HepG2 (cell line): ENCODE results near the gene DTD2. TPM values are rescaled to one million over a fixed set of nuclear protein-coding genes. Genes with fewer than 3 reads are reported as not detected.

Experiments
- BHLHE40 ChIP-seq: IDR thresholded peaks from 2 replicates; pipeline ENCODE4 v1.6.1; 2011; ENCODE audit warnings: low read length, improper control_type of control experiment
- EED ChIP-seq: sonication (generic); formaldehyde crosslinking; IDR thresholded peaks from 2 replicates; pipeline ENCODE4 v1.5.0; 2020; ENCODE audit warnings: mild to moderate bottlenecking, missing genetic modification reagents
- ESRRA ChIP-seq: sonication (generic); formaldehyde crosslinking; IDR thresholded peaks from 2 replicates; pipeline ENCODE4 v1.5.1; 2020; ENCODE audit warnings: mild to moderate bottlenecking, low read depth, missing genetic modification reagents
- FOXO4 ChIP-seq: sonication (generic); formaldehyde crosslinking; conservative IDR thresholded peaks from 2 replicates; pipeline ENCODE4 v1.8.1; 2023; ENCODE audit warnings: missing genetic modification reagents
- KLF11 ChIP-seq: IDR thresholded peaks from 2 replicates; pipeline ENCODE4 v1.6.1; 2016; ENCODE audit warnings: missing compliant biosample characterization
- NFATC3 ChIP-seq: sonication (generic); formaldehyde crosslinking; IDR thresholded peaks from 2 replicates; pipeline ENCODE4 v1.5.1; 2020; ENCODE audit warnings: mild to moderate bottlenecking, missing genetic modification reagents
- PRPF4 ChIP-seq: fragments of 200-400 bp; formaldehyde crosslinking; IDR thresholded peaks from 2 replicates; pipeline ENCODE4 v1.6.1; 2016; ENCODE audit warnings: low read length, low read depth; ENCODE audit not compliant: poor library complexity, severe bottlenecking
- SALL1 ChIP-seq: sonication (generic); formaldehyde crosslinking; IDR thresholded peaks from 2 replicates; pipeline ENCODE4 v1.8.0; 2022; ENCODE audit warnings: mild to moderate bottlenecking, missing genetic modification reagents
- SRY ChIP-seq: sonication (generic); formaldehyde crosslinking; IDR thresholded peaks from 2 replicates; pipeline ENCODE4 v1.8.0; 2022; ENCODE audit warnings: mild to moderate bottlenecking, missing genetic modification reagents
- TBP ChIP-seq: sonication (generic); formaldehyde crosslinking; IDR thresholded peaks from 2 replicates; pipeline ENCODE4 v1.5.0; 2020; ENCODE audit warnings: missing genetic modification reagents
- TEAD2 ChIP-seq: sonication (generic); formaldehyde crosslinking; IDR thresholded peaks from 2 replicates; pipeline ENCODE4 v1.9.0; 2021; ENCODE audit warnings: missing genetic modification reagents
- TIGD3 ChIP-seq: sonication (generic); formaldehyde crosslinking; IDR thresholded peaks from 2 replicates; pipeline ENCODE4 v1.5.1; 2020; ENCODE audit warnings: mild to moderate bottlenecking, missing genetic modification reagents, borderline replicate concordance
- ZMAT5 ChIP-seq: sonication (generic); formaldehyde crosslinking; IDR thresholded peaks from 2 replicates; pipeline ENCODE4 v1.5.0; 2020; ENCODE audit warnings: mild to moderate bottlenecking, low read depth, missing genetic modification reagents, borderline replicate concordance
- ZNF138 ChIP-seq: sonication (generic); formaldehyde crosslinking; IDR thresholded peaks from 2 replicates; pipeline ENCODE4 v1.5.0; 2020; ENCODE audit warnings: mild to moderate bottlenecking, low read depth, missing genetic modification reagents
- ZNF224 ChIP-seq: sonication (generic); formaldehyde crosslinking; IDR thresholded peaks from 2 replicates; pipeline ENCODE4 v1.5.0; 2020; ENCODE audit warnings: mild to moderate bottlenecking, missing genetic modification reagents
- ZNF33A ChIP-seq: sonication (generic); formaldehyde crosslinking; IDR thresholded peaks from 2 replicates; pipeline ENCODE4 v1.5.1; 2020; ENCODE audit warnings: missing genetic modification reagents, mild to moderate bottlenecking, moderate library complexity, borderline replicate concordance
- ZZZ3 ChIP-seq: sonication (generic); formaldehyde crosslinking; IDR thresholded peaks from 2 replicates; pipeline ENCODE4 v1.4.0; 2020; ENCODE audit warnings: missing genetic modification reagents, mild to moderate bottlenecking, borderline replicate concordance
- polyA plus RNA-seq, 8 experiments: library from polyadenylated mRNA; depleted of rRNA in 3 of 8; stranded (reverse) in 7 of 8; unstranded in 1 of 8; fragments of >200 nt; fragmentation: Illumina TruSeq in 4 of 8; extraction: Trizol in 4 of 8; gene quantifications; 2 replicates each; pipeline versions ENCODE4 v1.2.1 to v1.2.3, GENCODE V29; 2011 to 2016; ENCODE audit warnings: low read depth in 4 of 8, missing spikeins in 1 of 8, mixed read lengths in 1 of 8; ENCODE audit not compliant: insufficient read depth in 1 of 8
- total RNA-seq, 5 experiments: library from RNA; depleted of rRNA; stranded (reverse); fragments of >200 nt; fragmentation: Illumina TruSeq; extraction: Trizol; gene quantifications; 2 replicates each; pipeline ENCODE4 v1.2.3, GENCODE V29; 2016; ENCODE audit warnings: low read depth in 1 of 5
- TF ChIP-seq, protein P1 (sequence below): sonication (generic); formaldehyde crosslinking; IDR thresholded peaks from 2 replicates; pipeline ENCODE4 v1.4.0; 2020; ENCODE audit warnings: mild to moderate bottlenecking, missing genetic modification reagents
- TF ChIP-seq, protein P2 (sequence below): IDR thresholded peaks from 2 replicates; pipeline ENCODE4 v1.6.1; 2016; ENCODE audit warnings: missing compliant biosample characterization, missing genetic modification reagents, borderline replicate concordance
- TF ChIP-seq, protein P3 (sequence below): sonication (generic); formaldehyde crosslinking; IDR thresholded peaks from 2 replicates; pipeline ENCODE4 v1.9.0; 2022; ENCODE audit warnings: missing genetic modification reagents, mild to moderate bottlenecking, borderline replicate concordance

DTD2 gene
- total and polyA plus RNA-seq, 2 of the 13 experiments (the other 11 are each of a cell fraction or from before 2014, with no cell fraction given), result 22.3 to 49.8 TPM

- TF ChIP-seq, protein P1, sequence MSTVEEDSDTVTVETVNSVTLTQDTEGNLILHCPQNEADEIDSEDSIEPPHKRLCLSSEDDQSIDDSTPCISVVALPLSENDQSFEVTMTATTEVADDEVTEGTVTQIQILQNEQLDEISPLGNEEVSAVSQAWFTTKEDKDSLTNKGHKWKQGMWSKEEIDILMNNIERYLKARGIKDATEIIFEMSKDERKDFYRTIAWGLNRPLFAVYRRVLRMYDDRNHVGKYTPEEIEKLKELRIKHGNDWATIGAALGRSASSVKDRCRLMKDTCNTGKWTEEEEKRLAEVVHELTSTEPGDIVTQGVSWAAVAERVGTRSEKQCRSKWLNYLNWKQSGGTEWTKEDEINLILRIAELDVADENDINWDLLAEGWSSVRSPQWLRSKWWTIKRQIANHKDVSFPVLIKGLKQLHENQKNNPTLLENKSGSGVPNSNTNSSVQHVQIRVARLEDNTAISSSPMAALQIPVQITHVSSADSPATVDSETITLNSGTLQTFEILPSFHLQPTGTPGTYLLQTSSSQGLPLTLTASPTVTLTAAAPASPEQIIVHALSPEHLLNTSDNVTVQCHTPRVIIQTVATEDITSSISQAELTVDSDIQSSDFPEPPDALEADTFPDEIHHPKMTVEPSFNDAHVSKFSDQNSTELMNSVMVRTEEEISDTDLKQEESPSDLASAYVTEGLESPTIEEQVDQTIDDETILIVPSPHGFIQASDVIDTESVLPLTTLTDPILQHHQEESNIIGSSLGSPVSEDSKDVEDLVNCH, result no peak
- TF ChIP-seq ZNF224, result no peak
- TF ChIP-seq ZNF138 (CRISPR knock-in tag), result no peak
- no peak for TF ChIP-seq EED (CRISPR knock-in tag)
- TF ChIP-seq TIGD3 (CRISPR knock-in tag), result no peak
- TF ChIP-seq PRPF4, result no peak
- TF ChIP-seq NFATC3, result no peak
- TF ChIP-seq SRY, result no peak
- TF ChIP-seq, protein P2, sequence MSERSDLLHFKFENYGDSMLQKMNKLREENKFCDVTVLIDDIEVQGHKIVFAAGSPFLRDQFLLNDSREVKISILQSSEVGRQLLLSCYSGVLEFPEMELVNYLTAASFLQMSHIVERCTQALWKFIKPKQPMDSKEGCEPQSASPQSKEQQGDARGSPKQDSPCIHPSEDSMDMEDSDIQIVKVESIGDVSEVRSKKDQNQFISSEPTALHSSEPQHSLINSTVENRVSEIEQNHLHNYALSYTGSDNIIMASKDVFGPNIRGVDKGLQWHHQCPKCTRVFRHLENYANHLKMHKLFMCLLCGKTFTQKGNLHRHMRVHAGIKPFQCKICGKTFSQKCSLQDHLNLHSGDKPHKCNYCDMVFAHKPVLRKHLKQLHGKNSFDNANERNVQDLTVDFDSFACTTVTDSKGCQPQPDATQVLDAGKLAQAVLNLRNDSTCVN (CRISPR knock-in tag), result no peak
- no peak for TF ChIP-seq FOXO4
- TF ChIP-seq ZNF33A (CRISPR knock-in tag), result no peak; the same call in 1 of the 2 replicates
- TF ChIP-seq TEAD2 (CRISPR knock-in tag), result no peak
- TF ChIP-seq TBP (CRISPR knock-in tag), result 0 out of 2 replicates have a peak, but pooled peaks have one; percentile 42
- peak; percentile 45; the same call in 1 of the 2 replicates for TF ChIP-seq SALL1
- peak; percentile 32; the same call in 1 of the 2 replicates for TF ChIP-seq ESRRA
- no peak for TF ChIP-seq ZMAT5
- TF ChIP-seq BHLHE40, result peak; percentile 56; the same call in 1 of the 2 replicates
- no peak for TF ChIP-seq ZZZ3 (CRISPR knock-in tag)
- TF ChIP-seq KLF11 (CRISPR knock-in tag), result no peak
- TF ChIP-seq, protein P3, sequence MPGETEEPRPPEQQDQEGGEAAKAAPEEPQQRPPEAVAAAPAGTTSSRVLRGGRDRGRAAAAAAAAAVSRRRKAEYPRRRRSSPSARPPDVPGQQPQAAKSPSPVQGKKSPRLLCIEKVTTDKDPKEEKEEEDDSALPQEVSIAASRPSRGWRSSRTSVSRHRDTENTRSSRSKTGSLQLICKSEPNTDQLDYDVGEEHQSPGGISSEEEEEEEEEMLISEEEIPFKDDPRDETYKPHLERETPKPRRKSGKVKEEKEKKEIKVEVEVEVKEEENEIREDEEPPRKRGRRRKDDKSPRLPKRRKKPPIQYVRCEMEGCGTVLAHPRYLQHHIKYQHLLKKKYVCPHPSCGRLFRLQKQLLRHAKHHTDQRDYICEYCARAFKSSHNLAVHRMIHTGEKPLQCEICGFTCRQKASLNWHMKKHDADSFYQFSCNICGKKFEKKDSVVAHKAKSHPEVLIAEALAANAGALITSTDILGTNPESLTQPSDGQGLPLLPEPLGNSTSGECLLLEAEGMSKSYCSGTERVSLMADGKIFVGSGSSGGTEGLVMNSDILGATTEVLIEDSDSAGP, result no peak
These were observed 656 bp upstream of the DTD2 start (continued) for GRCh38 chr14:31457665-31458659.
